Effector memory CD4-positive, alpha-beta T cell (primary cell): Measurements from ENCODE around the gene KIF2C.

ENCODE experiments used
- DNase-seq, 3 donors: peaks; one replicate each; pipeline ENCODE4 v3.0.0-alpha.2; 2020
- H3K27ac ChIP-seq: 2 replicates; pipeline ENCODE4 v1.7.0; 2013; ENCODE audit warnings: mild to moderate bottlenecking, low read length, moderate library complexity; ENCODE audit not compliant: insufficient read depth, poor library complexity, severe bottlenecking
- H3K27me3 ChIP-seq: replicated peaks from 2 replicates; pipeline ENCODE4 v1.7.0; 2013; ENCODE audit warnings: mild to moderate bottlenecking, low read length; ENCODE audit not compliant: insufficient read depth, control insufficient read depth, poor library complexity, severe bottlenecking
- H3K36me3 ChIP-seq: 2 replicates; pipeline ENCODE4 v1.7.0; 2013; ENCODE audit warnings: mild to moderate bottlenecking, low read length, moderate library complexity; ENCODE audit not compliant: control insufficient read depth, insufficient read depth
- H3K4me1 ChIP-seq: 2 replicates; pipeline ENCODE4 v1.7.0; 2013; ENCODE audit warnings: low read length, mild to moderate bottlenecking; ENCODE audit not compliant: control insufficient read depth, insufficient read depth, poor library complexity, severe bottlenecking
- H3K4me3 ChIP-seq: 2 replicates; pipeline ENCODE4 v1.7.0; 2013; ENCODE audit warnings: low read length, low read depth, mild to moderate bottlenecking; ENCODE audit not compliant: insufficient read depth, poor library complexity, severe bottlenecking
- H3K9me3 ChIP-seq: 2 replicates; pipeline ENCODE4 v1.7.0; 2013; ENCODE audit warnings: mild to moderate bottlenecking, low read length, moderate library complexity; ENCODE audit not compliant: control insufficient read depth

The KIF2C gene

GRCh38 chr1:44717653-44718052 is 22.0 kb upstream of the KIF2C start:
- peaks cover 14% of the 10 kb centered on the region for H3K4me1 ChIP-seq
- no peak overlapping the region for H3K4me3 ChIP-seq
- no peaks in the 10 kb centered on the region for H3K27me3 ChIP-seq
- DNase-seq: no peak
- no peak overlapping the region for H3K27ac ChIP-seq
- no peaks in the 10 kb centered on the region for H3K36me3 ChIP-seq
- no peaks in the 10 kb centered on the region for H3K9me3 ChIP-seq

- Histone ChIP-seq H3K4me1 (peaks cover 14% of the 10 kb centered on the region), H3K27me3 (no peaks in the 10 kb centered on the region), H3K4me3 (no peak overlapping the region), H3K9me3 (no peaks in the 10 kb centered on the region), H3K36me3 (no peaks in the 10 kb centered on the region), H3K27ac (no peak overlapping the region)
- no peak for DNase-seq
Measured at GRCh38 chr1:44718091-44718490, 21.5 kb upstream of the KIF2C start.

DNA sequence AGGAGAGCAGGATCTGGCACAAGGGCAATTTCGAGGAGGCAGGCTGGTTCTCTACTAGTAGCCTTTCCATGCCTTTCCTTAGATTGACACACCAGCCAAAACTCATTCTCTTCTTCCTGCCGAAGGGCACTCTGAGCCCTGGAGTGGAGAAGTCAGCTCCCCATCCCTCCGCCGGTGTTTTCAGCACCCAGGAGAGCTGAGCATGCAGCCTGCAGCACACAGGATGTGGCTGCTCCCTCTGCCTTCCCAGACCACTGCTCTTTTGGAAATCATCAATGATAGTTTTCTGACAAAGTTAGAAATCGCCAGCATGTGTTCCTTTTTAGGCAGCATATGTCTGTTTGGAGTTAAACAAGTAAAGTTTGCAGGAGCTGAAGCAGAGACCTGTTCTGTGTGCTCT is 20.3 kb upstream of the KIF2C start:
- Histone ChIP-seq H3K36me3 (no peaks in the 10 kb centered on the region), H3K9me3 (no peaks in the 10 kb centered on the region), H3K27ac (no peak overlapping the region), H3K4me3 (no peak overlapping the region), H3K4me1 (peaks cover 21% of the 10 kb centered on the region), H3K27me3 (no peaks in the 10 kb centered on the region)
- no peak for DNase-seq

- H3K9me3 ChIP-seq: no peaks in the 10 kb centered on the region
- H3K27me3 ChIP-seq: no peaks in the 10 kb centered on the region
- H3K4me1 ChIP-seq: peaks cover 21% of the 10 kb centered on the region
- DNase-seq: no peak
- no peaks in the 10 kb centered on the region for H3K36me3 ChIP-seq
- no peak overlapping the region for H3K4me3 ChIP-seq
- no peak overlapping the region for H3K27ac ChIP-seq
Measured at GRCh38 chr1:44720281-44720680, 19.4 kb upstream of the KIF2C start.

DNA sequence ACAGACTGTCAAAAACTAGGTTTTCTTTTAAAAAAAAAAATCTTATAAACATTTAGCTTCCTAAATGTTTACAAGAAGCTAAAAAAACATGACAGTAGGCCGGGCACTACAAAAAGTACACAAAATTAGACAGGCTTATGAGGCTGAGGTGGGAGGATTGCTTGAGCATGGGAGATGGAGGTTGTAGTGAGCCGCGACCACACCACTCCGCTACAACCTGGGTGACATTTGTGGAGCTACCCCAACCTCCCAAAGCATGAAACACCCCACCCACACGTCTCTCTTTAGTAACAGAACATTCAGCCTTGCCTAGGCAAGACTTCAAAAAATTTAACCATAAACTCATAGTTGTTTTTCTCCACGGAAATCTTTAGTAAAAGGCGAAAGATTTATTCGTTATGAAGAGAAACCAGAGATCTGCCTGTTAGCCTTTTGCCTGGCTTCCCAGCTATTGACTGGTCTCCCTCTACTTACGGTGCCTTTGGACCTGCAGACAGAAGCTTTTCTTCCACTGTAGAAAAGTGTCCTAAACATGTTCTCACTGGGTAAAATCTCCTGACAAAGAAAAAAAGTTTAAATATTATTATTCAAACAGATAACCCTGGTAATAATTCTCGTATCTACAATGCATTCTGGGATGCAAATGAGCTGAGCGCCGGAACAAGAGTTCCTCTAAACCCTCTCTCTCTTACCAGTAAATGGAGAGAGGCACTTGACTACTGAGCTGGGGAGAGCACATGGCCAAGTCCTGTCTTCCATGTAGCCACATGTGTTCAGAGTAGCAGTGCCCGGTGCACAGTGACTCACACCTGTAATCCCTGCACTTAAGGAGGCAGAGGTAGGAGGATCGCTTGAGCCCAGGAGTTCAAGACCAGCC is 17.9 kb upstream of the KIF2C start:
- H3K4me1 ChIP-seq: peaks cover 21% of the 10 kb centered on the region
- peak overlapping the region; percentile 57 for H3K27ac ChIP-seq
- no peaks in the 10 kb centered on the region for H3K27me3 ChIP-seq
- no peak overlapping the region for H3K4me3 ChIP-seq
- H3K36me3 ChIP-seq: no peaks in the 10 kb centered on the region
- DNase-seq: peak; percentile 41 to 51 (median 45)
- H3K9me3 ChIP-seq: no peaks in the 10 kb centered on the region

- peaks cover 21% of the 10 kb centered on the region for H3K4me1 ChIP-seq
- no peak for DNase-seq
- H3K36me3 ChIP-seq: no peaks in the 10 kb centered on the region
- H3K27me3 ChIP-seq: no peaks in the 10 kb centered on the region
- peak overlapping the region; percentile 50 for H3K27ac ChIP-seq
- peak overlapping the region; percentile 7 for H3K4me3 ChIP-seq
- H3K9me3 ChIP-seq: no peaks in the 10 kb centered on the region
Measured at GRCh38 chr1:44723064-44723463, 16.6 kb upstream of the KIF2C start.

DNA sequence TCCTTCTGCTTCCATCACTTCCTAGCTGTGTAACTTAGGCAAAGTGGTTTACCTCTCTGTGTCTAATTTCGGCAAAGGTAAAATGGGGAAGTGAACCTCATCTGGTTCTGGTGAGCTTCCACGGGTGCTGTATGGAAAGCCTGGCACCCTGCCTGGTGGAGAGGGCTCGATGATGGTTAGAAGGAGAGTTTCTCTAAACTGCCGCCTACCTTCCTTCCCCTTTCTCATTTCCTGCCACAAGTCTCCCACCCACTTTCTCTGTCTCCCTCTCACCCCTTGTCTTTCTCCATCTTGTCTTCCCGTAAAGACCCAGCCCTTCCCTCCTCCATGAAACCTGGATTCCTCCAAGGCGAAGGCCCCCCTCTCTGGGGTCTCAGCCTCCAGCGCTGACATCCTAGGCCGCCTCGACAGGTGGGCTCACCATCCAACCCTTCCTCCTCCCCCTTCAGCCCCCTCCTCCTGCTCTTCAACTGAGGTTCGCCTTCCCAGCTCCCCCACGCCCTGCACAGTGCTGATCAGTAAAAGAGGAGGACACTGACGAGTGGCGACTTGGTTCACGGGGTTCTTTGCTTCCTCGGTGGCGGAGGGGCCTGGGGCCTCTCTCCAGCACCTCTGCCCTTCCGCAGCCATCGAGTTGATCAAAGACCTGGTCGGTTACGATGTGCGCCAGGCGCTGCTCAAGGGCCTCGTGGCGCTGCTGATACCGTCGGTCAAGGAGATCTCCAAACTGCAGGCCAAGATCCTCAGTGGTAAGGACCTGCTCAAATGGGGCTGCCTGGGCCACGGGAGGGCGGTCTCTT is 15.9 kb upstream of the KIF2C start:
- Histone ChIP-seq H3K36me3 (no peaks in the 10 kb centered on the region), H3K4me1 (peaks cover 21% of the 10 kb centered on the region), H3K27ac (peak overlapping the region; percentile 50), H3K9me3 (no peaks in the 10 kb centered on the region), H3K4me3 (peak overlapping the region; percentile 7), H3K27me3 (no peaks in the 10 kb centered on the region)
- no peak for DNase-seq

GRCh38 chr1:44724296-44724954 is 15.2 kb upstream of the KIF2C start:
- H3K4me1 ChIP-seq: peaks cover 16% of the 10 kb centered on the region

GRCh38 chr1:44724955-44725698 is 14.5 kb upstream of the KIF2C start:
- Histone ChIP-seq H3K9me3 (no peaks in the 10 kb centered on the region), H3K4me3 (no peak overlapping the region), H3K27ac (peak overlapping the region; percentile 50), H3K36me3 (no peaks in the 10 kb centered on the region), H3K27me3 (no peaks in the 10 kb centered on the region), H3K4me1 (peaks cover 11% of the 10 kb centered on the region)
- no peak for DNase-seq

More at GRCh38 chr1:44724296-44724954, 15.2 kb upstream of the KIF2C start:
- no peak for DNase-seq
- Histone ChIP-seq H3K4me3 (peak overlapping the region; percentile 7), H3K27ac (peak overlapping the region; percentile 50), H3K27me3 (no peaks in the 10 kb centered on the region), H3K36me3 (no peaks in the 10 kb centered on the region), H3K9me3 (no peaks in the 10 kb centered on the region)
